ENCODE results near the gene SPON1.
"Not testable (repeated sequence)": the region's sequence is repeated elsewhere in the genome, so short reads cannot be mapped to it uniquely, and the experiment has no call there.

SPON1 gene

DNA sequence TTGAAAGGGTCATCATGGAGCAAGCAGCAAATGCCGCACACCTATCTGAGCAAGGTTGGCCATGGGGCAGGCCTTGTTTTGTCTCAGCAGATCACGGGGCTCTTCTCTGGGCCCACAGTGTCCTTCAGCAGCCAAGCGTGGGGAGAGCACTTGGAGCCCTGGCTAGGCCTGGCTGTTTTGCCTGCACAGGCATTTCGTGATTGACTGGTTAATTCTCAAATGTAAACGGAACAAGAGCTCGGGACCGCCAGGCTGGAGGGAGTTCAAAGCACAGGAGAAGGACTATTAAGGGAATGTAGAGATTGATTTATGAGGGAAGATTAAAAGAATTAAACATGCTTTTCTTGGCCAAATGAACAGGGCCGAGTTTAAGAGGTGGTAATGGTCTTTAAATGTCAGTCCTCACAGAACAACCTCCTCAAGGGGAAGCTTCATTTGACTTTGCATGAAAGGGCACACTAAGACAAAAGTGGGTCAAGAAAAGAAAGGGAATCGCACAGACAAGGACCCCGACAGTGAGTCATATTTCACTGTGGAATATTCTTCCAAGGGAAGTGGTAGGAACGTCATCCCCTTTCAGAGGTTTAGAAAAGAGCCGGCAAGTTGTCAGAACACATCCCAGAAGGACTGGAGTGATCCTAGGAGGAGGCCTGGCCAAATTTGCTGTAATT lies 20.7 kb downstream of the SPON1 start:
- no peak for DNase-seq (ENCODE audit: low read depth in 2 of 2)

- no peak for DNase-seq (ENCODE audit: low read depth in 2 of 2)
These were observed 22.3 kb downstream of the SPON1 start for GRCh38 chr11:13984616-13985450.

DNA sequence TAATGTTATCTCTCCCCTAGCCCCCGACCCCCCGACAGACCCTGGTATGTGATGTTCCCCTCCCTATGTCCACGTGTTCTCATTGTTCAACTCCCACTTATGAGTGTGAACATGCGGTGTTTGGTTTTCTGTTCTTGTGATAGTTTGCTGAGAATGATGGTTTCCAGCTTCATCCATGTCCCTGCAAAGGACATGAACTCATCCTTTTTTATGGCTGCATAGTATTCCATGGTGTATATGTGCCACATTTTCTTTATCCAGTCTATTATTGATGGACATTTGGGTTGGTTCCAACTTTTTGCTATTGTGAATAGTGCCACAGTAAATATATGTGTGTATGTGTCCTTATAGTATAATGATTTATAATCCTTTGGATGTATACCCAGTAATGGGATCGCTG lies 24.2 kb downstream of the SPON1 start:
- not testable (repeated sequence) for DNase-seq (ENCODE audit: low read depth in 2 of 2)

GRCh38 chr11:13992158-13992856 lies 29.8 kb downstream of the SPON1 start:
- DNase-seq (ENCODE audit: low read depth in 2 of 2) = not testable (repeated sequence)

DNA sequence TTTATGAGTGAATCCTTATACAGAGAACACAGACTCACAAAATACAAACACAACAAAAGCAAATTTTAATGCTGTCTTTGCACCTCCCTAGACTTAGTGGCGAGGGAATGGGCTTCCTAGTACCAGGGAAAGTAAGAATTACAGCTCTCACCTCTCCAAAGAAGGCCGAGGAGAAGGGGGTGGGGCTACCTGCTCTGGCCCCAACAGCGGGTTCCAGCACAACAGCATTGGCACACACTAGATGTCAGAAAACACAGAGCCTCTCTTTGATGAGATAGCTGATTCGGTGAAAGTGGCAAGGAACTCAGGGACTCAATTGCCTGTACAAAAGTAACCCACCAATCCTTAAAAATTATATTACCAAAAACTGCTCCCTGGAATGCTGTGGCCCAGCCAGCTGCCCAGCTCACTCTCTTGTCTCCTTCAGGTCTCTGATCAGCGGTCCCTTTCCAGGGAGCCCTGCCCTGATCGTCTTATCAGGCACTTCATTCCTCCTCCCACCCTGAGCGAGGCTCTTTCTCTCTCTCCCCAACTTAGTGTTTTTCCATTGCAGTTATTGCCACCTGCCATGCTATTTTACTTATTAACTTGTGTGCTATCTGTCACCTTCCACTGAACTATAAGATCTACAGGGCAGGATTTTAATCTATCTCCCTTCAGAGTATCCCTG lies 30.7 kb downstream of the SPON1 start:
- no peak for DNase-seq (ENCODE audit: low read depth in 2 of 2)

DNA sequence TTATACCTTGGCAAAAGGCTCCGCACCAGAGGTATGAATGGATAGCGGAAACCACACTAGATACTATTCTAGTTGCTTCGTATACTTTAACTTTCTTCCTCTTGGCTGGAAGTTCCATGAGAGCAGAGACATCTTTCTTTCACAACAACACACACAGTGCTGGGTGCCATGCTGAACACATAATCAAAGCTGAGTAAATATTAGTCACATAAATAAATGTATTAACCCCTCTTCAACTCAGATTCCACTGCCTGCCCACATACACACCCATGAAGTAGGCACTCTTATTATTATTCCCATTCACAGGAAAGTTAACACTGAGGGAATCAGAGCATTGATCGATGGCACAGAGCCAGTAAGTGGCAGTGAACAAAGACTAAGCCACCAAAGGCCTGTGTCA lies 35.4 kb downstream of the SPON1 start:
- DNase-seq (ENCODE audit: low read depth in 2 of 2) = no peak

- DNase-seq (ENCODE audit: low read depth in 2 of 2) = no peak
These were observed 37.2 kb downstream of the SPON1 start for GRCh38 chr11:13999704-14000103.

DNA sequence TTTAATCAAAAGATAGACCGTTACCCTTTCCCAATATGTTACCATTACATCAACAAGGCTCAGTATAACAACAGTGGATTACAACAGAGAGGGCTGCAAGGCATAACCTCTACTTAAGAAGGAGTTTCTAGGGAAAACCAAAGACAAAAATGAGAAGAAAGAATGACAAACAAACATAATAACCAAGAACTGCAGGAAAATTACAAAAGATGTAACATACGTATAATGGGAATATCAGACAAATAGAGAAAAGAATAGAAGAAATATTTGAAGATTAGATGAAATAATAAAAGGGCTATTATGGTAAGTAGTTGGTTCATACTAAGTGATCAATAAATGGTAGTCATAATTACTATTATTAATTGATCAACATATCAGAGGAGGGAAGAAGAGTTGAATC lies 39.1 kb downstream of the SPON1 start:
- no peak for DNase-seq (ENCODE audit: low read depth in 2 of 2)

- no peak for DNase-seq (ENCODE audit: low read depth in 2 of 2)
These were observed 45.0 kb downstream of the SPON1 start for GRCh38 chr11:14007566-14007965.

DNA sequence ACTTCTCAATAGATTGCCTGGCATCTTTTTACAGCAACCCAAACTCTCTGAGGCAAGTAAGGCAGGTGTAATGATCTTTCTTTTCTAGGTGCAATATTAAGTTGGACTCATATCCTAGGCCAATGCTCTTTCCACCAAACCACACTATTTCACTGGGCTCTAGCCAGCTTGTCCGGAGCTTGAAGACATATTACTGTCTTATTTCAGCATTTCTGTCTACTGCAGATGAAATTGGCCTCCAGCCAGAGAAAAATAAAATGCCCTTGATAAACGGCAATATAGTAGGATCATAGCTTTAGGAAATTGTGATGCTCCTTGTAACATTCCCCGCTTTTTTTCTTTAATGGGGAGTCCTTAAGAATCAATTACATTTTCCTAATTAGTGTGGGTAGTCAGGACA lies 48.1 kb downstream of the SPON1 start:
- no peak for DNase-seq (ENCODE audit: low read depth in 2 of 2)

GRCh38 chr11:14012846-14013245 lies 50.3 kb downstream of the SPON1 start:
- no peak for DNase-seq (ENCODE audit: low read depth in 2 of 2)

DNA sequence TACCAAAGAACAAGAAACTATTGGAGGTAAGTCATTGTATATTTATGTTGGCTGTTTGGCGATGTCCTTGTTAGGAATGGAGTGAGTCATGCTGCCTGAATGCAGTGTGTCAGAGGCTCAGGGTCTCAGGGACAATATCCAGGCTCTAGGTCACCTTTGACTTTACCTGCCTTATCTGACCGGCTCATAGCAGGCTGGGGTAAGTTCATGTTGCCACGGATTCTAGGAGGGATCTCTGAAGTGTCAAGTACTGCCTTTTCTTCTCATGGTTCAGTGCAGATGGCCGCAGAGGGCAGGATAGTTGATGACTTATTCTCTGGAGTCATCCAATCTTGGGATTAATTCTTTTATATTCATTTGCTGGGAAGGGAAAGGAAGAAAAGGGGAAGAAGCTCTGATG lies 53.2 kb downstream of the SPON1 start:
- DNase-seq (ENCODE audit: low read depth in 2 of 2) = no peak

- no peak for DNase-seq (ENCODE audit: low read depth in 2 of 2)
These were observed 55.9 kb downstream of the SPON1 start for GRCh38 chr11:14018441-14018840.

- DNase-seq (ENCODE audit: low read depth in 2 of 2) = no peak
These were observed 59.2 kb downstream of the SPON1 start for GRCh38 chr11:14021738-14022137.

DNA sequence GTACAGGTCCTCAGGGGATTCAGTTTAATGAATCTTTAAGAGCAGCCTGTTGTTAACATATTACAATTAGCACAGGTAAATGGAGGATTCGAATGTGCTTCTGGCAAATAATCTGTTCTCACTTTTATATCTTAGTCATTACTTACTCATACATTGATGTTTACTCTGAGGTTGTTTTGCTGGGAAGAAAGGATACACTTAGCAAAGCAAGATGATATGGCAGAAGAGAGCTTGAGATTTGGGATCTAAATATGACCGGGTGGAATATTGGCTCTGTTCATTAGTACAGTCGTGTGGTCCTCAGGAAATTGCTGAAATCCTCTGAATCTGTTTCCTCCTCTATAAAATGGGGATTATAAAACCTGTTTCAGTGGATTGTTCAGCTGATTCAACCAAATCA lies 59.7 kb downstream of the SPON1 start:
- DNase-seq (ENCODE audit: low read depth in 2 of 2) = no peak

- no peak for DNase-seq (ENCODE audit: low read depth in 2 of 2)
These were observed 60.3 kb downstream of the SPON1 start for GRCh38 chr11:14022821-14023220.

DNA sequence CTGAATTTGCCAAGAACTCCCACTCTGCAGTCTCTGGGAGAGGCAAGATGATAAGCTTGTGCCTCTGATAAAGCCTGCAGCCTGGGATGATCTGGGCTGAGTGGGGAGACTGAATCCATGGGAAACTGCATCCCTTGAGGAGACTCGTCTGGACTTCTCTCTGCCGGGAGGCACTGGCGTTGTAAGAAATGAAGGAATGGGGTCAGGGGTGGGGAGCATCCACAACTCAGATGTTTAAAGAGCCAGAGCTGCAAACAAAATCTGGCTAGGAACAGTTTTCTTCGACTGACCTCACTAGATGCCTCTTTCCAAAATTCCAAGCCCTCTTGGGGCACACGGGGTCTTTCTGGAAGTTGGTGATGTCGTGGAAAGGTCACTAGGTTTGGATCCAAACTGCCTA lies 64.4 kb downstream of the SPON1 start:
- no peak for DNase-seq (ENCODE audit: low read depth in 2 of 2)

DNA sequence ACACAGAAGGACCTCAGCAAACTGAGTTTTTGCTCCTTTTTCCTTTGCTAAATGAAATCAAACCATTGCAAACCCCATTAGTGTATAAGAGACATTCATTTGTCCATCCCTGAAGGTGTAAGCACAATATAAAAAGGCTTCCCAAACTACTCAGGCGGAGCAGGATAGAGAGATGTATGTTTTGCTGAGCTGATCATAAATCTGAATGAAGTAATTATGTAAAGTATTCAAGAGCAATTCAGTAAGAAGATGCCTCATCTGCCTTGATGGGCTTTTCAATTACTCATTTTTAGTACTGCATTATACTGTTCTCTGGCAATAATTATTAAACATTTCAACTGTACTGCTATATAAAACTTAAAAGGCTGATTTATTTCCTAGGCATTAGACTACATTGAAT lies 65.0 kb downstream of the SPON1 start:
- no peak for DNase-seq (ENCODE audit: low read depth in 2 of 2)

- DNase-seq (ENCODE audit: low read depth in 2 of 2) = no peak
These were observed 66.9 kb downstream of the SPON1 start for GRCh38 chr11:14029440-14029839.

GRCh38 chr11:14029971-14030920 lies 67.7 kb downstream of the SPON1 start:
- DNase-seq (ENCODE audit: low read depth in 2 of 2) = no peak

DNA sequence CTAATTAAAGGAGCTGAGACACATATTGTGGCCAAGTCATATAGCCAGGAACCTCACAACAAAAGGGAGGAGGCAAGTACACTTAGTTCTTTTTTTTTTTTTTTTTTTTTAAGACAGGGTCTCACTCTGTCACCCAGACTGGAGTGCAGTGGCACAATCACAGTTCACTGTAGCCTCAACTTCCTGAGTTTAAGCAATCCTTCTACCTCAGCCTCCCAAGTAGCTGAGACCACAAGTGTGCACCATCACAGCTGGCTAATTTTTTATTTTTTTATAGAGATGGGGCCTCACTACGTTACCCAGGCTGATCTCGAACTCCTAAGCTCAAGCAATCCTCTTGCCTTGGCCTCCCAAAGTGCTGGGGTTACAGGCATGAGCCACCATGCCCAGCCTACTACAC lies 73.0 kb downstream of the SPON1 start:
- DNase-seq (ENCODE audit: low read depth in 2 of 2) = not testable (repeated sequence)

Measured in stimulated activated CD4-positive, alpha-beta T cell treated with anti-CD3 and anti-CD28 coated beads, Interleukin-1b, Interleukin-23, amount 100 ng/mL, for 1 hour (primary cell).